Nephron (organoid): Measurements from ENCODE around the gene IL1RAPL1.
A peak's percentile ranks its signal among the peaks of the same experiment; 100 is the strongest.

Source experiments
- H3K27ac Mint-ChIP-seq, 3 experiments: 2 replicates each; pipeline ENCODE4 v1.8.0; 2020; ENCODE audit warnings: mixed read lengths in 3 of 3, mild to moderate bottlenecking in 2 of 3, moderate library complexity in 1 of 3
- H3K27me3 Mint-ChIP-seq: 2 replicates; pipeline ENCODE4 v1.8.0; 2021; ENCODE audit warnings: low read depth, mild to moderate bottlenecking, moderate library complexity, mixed read lengths
- H3K36me3 Mint-ChIP-seq: 2 replicates; pipeline ENCODE4 v1.8.0; 2020; ENCODE audit warnings: low read depth, mixed read lengths
- H3K4me1 Mint-ChIP-seq: 2 replicates; pipeline ENCODE4 v1.8.0; 2020; ENCODE audit warnings: mixed read lengths
- H3K4me3 Mint-ChIP-seq, 3 experiments: 2 replicates each; pipeline ENCODE4 v1.8.0; 2020; ENCODE audit warnings: mild to moderate bottlenecking in 3 of 3, mixed read lengths in 3 of 3, moderate library complexity in 2 of 3
- H3K9me3 Mint-ChIP-seq: 2 replicates; pipeline ENCODE4 v1.8.0; 2020; ENCODE audit warnings: mixed read lengths
- TF ChIP-seq, protein P1 (sequence below), 3 experiments: fragments of 200-600 bp; sonication (generic); IDR thresholded peaks; one replicate each; pipeline ENCODE4 v1.5.0; 2021; ENCODE audit warnings: antibody characterized with exemption in 3 of 3; ENCODE audit not compliant: unreplicated experiment in 3 of 3

IL1RAPL1 gene

DNA sequence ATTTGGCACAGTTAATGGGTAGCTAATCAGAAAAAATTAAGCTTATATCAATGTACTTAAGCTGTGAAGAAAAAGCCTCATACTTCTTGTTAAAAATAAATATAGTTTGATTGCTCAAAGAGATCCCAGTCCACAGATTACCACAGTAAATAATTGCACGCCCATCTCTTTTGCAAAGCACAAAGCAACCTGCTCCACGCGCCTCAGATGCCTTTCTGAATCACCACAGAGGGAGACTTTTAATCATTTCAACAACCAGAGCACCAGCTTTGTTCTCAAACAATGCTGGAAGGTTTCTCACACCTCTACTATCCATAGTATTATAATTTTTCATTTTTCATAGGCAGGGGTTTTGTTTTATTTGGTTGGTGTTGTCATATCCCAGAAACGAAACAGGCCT lies 1289.5 kb downstream of the IL1RAPL1 start:
- Mint-ChIP-seq H3K27ac (no peak overlapping the region), H3K9me3 (no peaks in the 10 kb centered on the region), H3K27me3 (no peaks in the 10 kb centered on the region), H3K36me3 (no peaks in the 10 kb centered on the region), H3K4me1 (no peaks in the 10 kb centered on the region), H3K4me3 (no peak overlapping the region)
- TF ChIP-seq, protein P1, sequence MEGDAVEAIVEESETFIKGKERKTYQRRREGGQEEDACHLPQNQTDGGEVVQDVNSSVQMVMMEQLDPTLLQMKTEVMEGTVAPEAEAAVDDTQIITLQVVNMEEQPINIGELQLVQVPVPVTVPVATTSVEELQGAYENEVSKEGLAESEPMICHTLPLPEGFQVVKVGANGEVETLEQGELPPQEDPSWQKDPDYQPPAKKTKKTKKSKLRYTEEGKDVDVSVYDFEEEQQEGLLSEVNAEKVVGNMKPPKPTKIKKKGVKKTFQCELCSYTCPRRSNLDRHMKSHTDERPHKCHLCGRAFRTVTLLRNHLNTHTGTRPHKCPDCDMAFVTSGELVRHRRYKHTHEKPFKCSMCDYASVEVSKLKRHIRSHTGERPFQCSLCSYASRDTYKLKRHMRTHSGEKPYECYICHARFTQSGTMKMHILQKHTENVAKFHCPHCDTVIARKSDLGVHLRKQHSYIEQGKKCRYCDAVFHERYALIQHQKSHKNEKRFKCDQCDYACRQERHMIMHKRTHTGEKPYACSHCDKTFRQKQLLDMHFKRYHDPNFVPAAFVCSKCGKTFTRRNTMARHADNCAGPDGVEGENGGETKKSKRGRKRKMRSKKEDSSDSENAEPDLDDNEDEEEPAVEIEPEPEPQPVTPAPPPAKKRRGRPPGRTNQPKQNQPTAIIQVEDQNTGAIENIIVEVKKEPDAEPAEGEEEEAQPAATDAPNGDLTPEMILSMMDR (IDR thresholded peaks at IDR 0.05; ENCODE audit: unreplicated experiment in 3 of 3), result no peak

DNA sequence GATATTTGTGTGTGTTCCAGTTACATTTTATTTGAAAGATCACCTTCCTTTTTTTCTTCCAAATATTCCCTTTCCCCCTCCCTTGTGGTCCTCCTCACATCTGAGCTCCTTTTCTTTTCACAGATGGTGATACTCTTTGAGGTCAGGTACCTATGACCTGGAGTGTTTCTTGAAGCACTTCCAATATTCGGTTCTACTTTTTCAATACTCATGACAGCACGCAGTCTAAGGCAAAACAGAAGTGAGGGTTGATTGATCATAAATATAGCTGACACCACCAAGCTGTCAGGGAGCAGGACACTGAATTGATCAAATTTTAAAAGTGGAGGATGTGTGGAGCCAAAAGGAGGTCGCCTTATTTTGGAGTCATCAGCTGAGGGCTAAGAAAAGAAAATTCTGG lies 1293.7 kb downstream of the IL1RAPL1 start:
- TF ChIP-seq, protein P1 (IDR thresholded peaks at IDR 0.05; ENCODE audit: unreplicated experiment in 3 of 3), result no peak
- Mint-ChIP-seq H3K4me3 (no peak overlapping the region), H3K27ac (no peak overlapping the region), H3K36me3 (no peaks in the 10 kb centered on the region), H3K27me3 (no peaks in the 10 kb centered on the region), H3K4me1 (no peaks in the 10 kb centered on the region), H3K9me3 (no peaks in the 10 kb centered on the region)

DNA sequence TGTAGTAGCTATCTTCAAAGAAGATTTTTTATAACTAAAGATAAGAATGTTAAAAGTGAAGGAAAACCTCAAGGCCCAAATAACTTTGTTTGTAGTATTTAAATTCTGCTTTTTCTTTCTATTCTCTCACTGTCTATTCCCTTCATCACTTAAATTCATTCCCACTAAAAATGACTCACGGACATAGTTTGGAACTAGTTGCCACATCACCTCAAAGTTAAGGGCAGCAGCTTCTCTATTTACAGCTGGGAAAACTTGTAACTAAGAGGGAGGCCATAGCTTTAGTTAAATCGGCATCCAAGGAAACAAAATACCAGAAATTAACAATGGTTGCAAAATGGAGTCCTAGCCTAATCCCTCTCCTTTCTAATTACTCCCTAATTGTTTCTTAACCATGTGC lies 1302.8 kb downstream of the IL1RAPL1 start:
- TF ChIP-seq, protein P1 (IDR thresholded peaks at IDR 0.05; ENCODE audit: unreplicated experiment in 3 of 3), result no peak
- H3K27ac Mint-ChIP-seq, result no peak overlapping the region
- H3K4me3 Mint-ChIP-seq, result no peak overlapping the region
- no peaks in the 10 kb centered on the region for H3K4me1 Mint-ChIP-seq
- no peaks in the 10 kb centered on the region for H3K36me3 Mint-ChIP-seq
- no peaks in the 10 kb centered on the region for H3K9me3 Mint-ChIP-seq
- no peaks in the 10 kb centered on the region for H3K27me3 Mint-ChIP-seq

DNA sequence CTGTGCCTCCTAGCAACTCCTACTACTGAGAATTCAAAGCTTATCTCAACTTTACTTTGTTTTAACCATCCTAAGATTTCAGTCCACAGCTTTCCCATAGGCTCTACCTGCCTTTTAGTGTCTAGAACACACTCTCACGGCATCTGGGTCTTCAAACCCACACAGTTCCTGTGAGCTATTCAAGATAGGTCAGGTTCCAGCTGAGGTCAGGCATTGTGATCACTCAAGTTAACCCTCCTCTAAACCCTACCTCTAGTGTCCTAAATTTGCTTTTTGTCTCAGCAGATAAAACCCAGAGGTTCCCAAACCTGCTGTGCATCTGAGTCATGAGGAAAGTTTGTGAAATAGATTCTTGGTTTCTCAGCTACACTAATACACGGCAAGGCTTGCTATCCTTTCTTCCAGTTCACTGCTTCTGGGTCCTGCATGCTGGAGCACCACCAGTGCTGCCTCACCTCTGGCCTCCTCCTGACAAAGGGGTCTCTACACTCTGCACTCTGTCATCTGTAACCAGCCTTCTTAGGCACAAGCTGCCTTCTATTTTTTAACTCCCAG lies 1303.5 kb downstream of the IL1RAPL1 start:
- Mint-ChIP-seq H3K9me3 (no peaks in the 10 kb centered on the region), H3K4me1 (no peaks in the 10 kb centered on the region), H3K27ac (no peak overlapping the region), H3K36me3 (no peaks in the 10 kb centered on the region), H3K4me3 (no peak overlapping the region), H3K27me3 (no peaks in the 10 kb centered on the region)
- TF ChIP-seq, protein P1 (IDR thresholded peaks at IDR 0.05; ENCODE audit: unreplicated experiment in 3 of 3), result no peak

DNA sequence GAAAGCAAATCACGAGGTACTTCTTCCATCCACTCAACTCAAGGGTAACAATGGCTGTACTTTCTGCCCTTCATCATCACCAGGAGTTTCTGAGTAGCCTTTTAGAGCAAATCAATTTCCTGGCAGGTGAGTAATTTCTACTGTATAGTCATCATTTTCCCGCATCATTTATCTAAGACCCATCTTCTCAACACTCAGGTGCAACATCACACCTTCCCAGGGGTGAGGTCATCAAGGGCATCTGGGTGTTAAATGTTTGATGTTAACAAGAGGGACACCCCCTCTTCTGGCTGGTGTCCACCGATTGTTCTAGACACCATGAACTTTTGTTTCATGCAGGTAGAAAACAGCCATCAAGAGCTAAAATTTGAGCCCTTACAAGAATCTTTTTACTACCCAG lies 1314.8 kb downstream of the IL1RAPL1 start:
- H3K4me3 Mint-ChIP-seq, result no peak overlapping the region
- TF ChIP-seq, protein P1 (IDR thresholded peaks at IDR 0.05; ENCODE audit: unreplicated experiment in 3 of 3), result no peak
- H3K27me3 Mint-ChIP-seq, result no peaks in the 10 kb centered on the region
- H3K9me3 Mint-ChIP-seq, result no peaks in the 10 kb centered on the region
- H3K27ac Mint-ChIP-seq, result no peak overlapping the region
- H3K36me3 Mint-ChIP-seq, result no peaks in the 10 kb centered on the region
- H3K4me1 Mint-ChIP-seq, result peaks cover 5% of the 10 kb centered on the region

DNA sequence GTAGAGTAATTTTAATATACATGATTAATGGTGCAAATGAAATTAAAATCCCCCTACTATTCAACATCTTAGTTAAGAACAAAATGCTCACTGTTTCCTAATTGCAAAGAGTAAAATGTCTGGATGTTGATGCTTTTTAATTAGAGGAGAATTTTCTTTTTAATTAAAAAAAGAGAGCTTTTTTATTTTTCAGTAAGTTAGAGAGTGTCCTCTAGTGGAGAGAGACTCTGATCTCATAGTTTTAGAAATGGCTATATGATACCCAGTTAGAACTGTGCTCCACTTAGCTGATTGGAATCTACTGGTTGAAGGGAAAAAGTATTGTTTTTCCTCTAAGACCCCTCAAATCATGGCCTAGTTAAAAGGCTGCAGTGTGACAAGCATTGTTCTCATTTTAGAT lies 1316.1 kb downstream of the IL1RAPL1 start:
- Mint-ChIP-seq H3K9me3 (no peaks in the 10 kb centered on the region), H3K4me3 (peak overlapping the region in 2 of 3 experiments; percentile 45 to 66), H3K36me3 (no peaks in the 10 kb centered on the region), H3K4me1 (peaks cover 5% of the 10 kb centered on the region), H3K27ac (peak overlapping the region in 1 of 3 experiments; percentile 76), H3K27me3 (no peaks in the 10 kb centered on the region)
- TF ChIP-seq, protein P1 (IDR thresholded peaks at IDR 0.05; ENCODE audit: unreplicated experiment in 3 of 3), result peak; percentile 51 to 68 (median 56)
